HG03521 (cell line): ENCODE measurements around the gene MYO1F.
"Not testable (repeated sequence)": the region's sequence is repeated elsewhere in the genome, so short reads cannot be mapped to it uniquely, and the experiment has no call there.

Experiments
- ATAC-seq: cut with Tn5 transposase; IDR thresholded peaks from one replicate; pipeline ENCODE4 v1.9.1; 2021; ENCODE audit warnings: mild to moderate bottlenecking, moderate library complexity; ENCODE audit not compliant: unreplicated experiment

MYO1F gene

GRCh38 chr19:8567522-8568172, 9.6 kb downstream of the MYO1F start:
- ATAC-seq = no peak

GRCh38 chr19:8566855-8567254, 10.4 kb downstream of the MYO1F start:
- ATAC-seq = no peak

GRCh38 chr19:8564866-8565265, 12.4 kb downstream of the MYO1F start:
- ATAC-seq = not testable (repeated sequence)

- ATAC-seq = no peak
These were observed 16.0 kb downstream of the MYO1F start for GRCh38 chr19:8561075-8561764.

- no peak for ATAC-seq
These were observed 18.9 kb downstream of the MYO1F start for GRCh38 chr19:8558325-8558724.

- ATAC-seq = no peak
These were observed 19.5 kb downstream of the MYO1F start for GRCh38 chr19:8557642-8558238.

GRCh38 chr19:8553729-8554128, 23.5 kb downstream of the MYO1F start:
- not testable (repeated sequence) for ATAC-seq

GRCh38 chr19:8552810-8553209, 24.4 kb downstream of the MYO1F start:
- no peak for ATAC-seq

- no peak for ATAC-seq
These were observed 27.2 kb downstream of the MYO1F start for GRCh38 chr19:8550070-8550469.

- ATAC-seq = no peak
These were observed 31.5 kb downstream of the MYO1F start for GRCh38 chr19:8545743-8546142.

GRCh38 chr19:8544168-8544567, 33.1 kb downstream of the MYO1F start:
- ATAC-seq = no peak

- no peak for ATAC-seq
These were observed 37.6 kb downstream of the MYO1F start for GRCh38 chr19:8539621-8540149.

- no peak for ATAC-seq
These were observed 40.1 kb downstream of the MYO1F start for GRCh38 chr19:8537099-8537498.

- ATAC-seq = no peak
These were observed 41.0 kb downstream of the MYO1F start for GRCh38 chr19:8536282-8536681.

- ATAC-seq = no peak
These were observed 45.0 kb downstream of the MYO1F start for GRCh38 chr19:8532225-8532624.

- no peak for ATAC-seq
These were observed 45.8 kb downstream of the MYO1F start for GRCh38 chr19:8531470-8531869.

GRCh38 chr19:8530061-8530679, 47.1 kb downstream of the MYO1F start:
- ATAC-seq = no peak

GRCh38 chr19:8529369-8530006, 47.8 kb downstream of the MYO1F start:
- ATAC-seq = no peak

- no peak for ATAC-seq
These were observed 48.7 kb downstream of the MYO1F start for GRCh38 chr19:8528500-8528899.

- no peak for ATAC-seq
These were observed 50.7 kb downstream of the MYO1F start for GRCh38 chr19:8526345-8527091.

GRCh38 chr19:8525401-8525684, 51.9 kb downstream of the MYO1F start:
- no peak for ATAC-seq
